ENCODE results near the gene DEPDC1B.
"Not testable (repeated sequence)": the region's sequence is repeated elsewhere in the genome, so short reads cannot be mapped to it uniquely, and the experiment has no call there.

DEPDC1B gene

DNA sequence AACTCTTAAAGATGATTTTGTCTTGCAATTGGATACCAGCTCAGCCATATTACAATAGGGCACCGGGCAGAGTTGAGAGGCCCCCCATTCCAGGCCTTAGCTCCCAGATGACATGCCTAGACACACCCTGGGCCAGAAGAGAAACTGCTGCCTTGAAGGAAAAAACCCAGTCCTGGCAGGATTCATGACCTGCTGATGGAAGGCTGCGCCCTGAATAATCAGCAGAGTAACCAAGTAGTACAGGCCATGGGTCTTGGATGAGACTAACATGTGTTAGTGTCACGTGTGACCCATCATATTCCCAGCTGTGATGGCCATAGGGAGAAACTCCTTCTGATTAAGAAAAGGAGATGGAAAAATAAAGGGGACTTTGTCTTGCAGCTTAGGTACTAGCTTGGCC is 39.0 kb upstream of the DEPDC1B start:
- Histone ChIP-seq H3K36me3 (ENCODE audit: insufficient read depth) (no peaks in the 10 kb centered on the region), H3K4me2 (no peak overlapping the region), H3K27me3 (ENCODE audit: insufficient read depth, low read depth) (no peaks in the 10 kb centered on the region), H3K9ac (no peak overlapping the region), H2AFZ (ENCODE audit: low read depth) (no peak overlapping the region), H4K20me1 (ENCODE audit: insufficient read depth) (no peaks in the 10 kb centered on the region), H3K79me2 (ENCODE audit: insufficient read depth, low read depth) (no peaks in the 10 kb centered on the region), H3K4me1 (ENCODE audit: low read depth, poor library complexity, severe bottlenecking) (no peaks in the 10 kb centered on the region), H3K27ac (no peak overlapping the region), H3K4me3 (IDR thresholded peaks at IDR 0.05; ENCODE audit: insufficient read depth, low read depth, low read length) (no peak overlapping the region)
- TF ChIP-seq, protein P1, sequence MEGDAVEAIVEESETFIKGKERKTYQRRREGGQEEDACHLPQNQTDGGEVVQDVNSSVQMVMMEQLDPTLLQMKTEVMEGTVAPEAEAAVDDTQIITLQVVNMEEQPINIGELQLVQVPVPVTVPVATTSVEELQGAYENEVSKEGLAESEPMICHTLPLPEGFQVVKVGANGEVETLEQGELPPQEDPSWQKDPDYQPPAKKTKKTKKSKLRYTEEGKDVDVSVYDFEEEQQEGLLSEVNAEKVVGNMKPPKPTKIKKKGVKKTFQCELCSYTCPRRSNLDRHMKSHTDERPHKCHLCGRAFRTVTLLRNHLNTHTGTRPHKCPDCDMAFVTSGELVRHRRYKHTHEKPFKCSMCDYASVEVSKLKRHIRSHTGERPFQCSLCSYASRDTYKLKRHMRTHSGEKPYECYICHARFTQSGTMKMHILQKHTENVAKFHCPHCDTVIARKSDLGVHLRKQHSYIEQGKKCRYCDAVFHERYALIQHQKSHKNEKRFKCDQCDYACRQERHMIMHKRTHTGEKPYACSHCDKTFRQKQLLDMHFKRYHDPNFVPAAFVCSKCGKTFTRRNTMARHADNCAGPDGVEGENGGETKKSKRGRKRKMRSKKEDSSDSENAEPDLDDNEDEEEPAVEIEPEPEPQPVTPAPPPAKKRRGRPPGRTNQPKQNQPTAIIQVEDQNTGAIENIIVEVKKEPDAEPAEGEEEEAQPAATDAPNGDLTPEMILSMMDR (conservative IDR thresholded peaks at IDR 0.05; ENCODE audit: low read depth, low read length): no peak

DNA sequence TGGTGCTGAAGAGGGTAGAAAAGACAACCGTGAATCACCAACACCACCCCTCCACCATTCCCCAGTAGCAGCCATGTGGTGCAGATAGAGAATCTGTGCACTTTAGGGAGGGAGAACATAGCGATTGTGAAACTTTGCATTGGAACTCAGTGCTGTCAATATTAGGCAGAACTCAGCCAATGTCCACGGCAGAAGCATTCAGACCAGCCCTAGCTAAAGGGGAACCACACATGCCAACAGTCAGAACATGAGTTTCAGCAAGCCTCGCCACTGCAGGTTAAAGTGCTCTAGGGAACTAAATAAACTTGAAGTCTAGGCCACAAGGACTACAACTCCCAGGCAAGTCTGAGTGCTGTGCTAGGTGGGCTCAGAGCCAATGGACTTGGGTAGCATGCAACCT is 38.5 kb upstream of the DEPDC1B start:
- Histone ChIP-seq H3K36me3 (ENCODE audit: insufficient read depth) (no peaks in the 10 kb centered on the region), H3K4me3 (IDR thresholded peaks at IDR 0.05; ENCODE audit: insufficient read depth, low read depth, low read length) (no peak overlapping the region), H3K27ac (no peak overlapping the region), H2AFZ (ENCODE audit: low read depth) (no peak overlapping the region), H4K20me1 (ENCODE audit: insufficient read depth) (no peaks in the 10 kb centered on the region), H3K4me1 (ENCODE audit: low read depth, poor library complexity, severe bottlenecking) (no peaks in the 10 kb centered on the region), H3K9ac (no peak overlapping the region), H3K79me2 (ENCODE audit: insufficient read depth, low read depth) (no peaks in the 10 kb centered on the region), H3K4me2 (no peak overlapping the region), H3K27me3 (ENCODE audit: insufficient read depth, low read depth) (no peaks in the 10 kb centered on the region)
- TF ChIP-seq, protein P1 (conservative IDR thresholded peaks at IDR 0.05; ENCODE audit: low read depth, low read length): no peak

DNA sequence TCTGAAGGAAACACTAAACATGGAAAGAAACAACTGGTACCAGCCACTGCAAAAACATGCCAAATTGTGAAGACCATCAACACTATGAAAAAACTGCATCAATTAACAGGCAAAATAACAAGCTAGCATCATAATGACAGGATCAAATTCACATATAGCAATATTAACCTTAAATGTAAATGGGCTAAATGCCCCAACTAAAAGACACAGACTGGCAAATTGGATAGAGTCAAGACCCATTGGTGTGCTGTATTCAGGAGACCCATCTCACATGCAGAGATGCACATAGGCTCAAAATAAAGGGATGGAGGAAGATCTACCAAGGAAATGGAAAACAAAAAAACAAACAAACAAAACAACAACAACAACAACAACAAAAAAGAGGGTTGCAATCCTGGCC is 30.9 kb upstream of the DEPDC1B start:
- not testable (repeated sequence) for H2AFZ ChIP-seq (ENCODE audit: low read depth); H3K9ac ChIP-seq; H3K36me3 ChIP-seq (ENCODE audit: insufficient read depth); H3K79me2 ChIP-seq (ENCODE audit: insufficient read depth, low read depth); H3K4me2 ChIP-seq; H3K27ac ChIP-seq; H3K4me1 ChIP-seq (ENCODE audit: low read depth, poor library complexity, severe bottlenecking); H3K4me3 ChIP-seq (IDR thresholded peaks at IDR 0.05; ENCODE audit: insufficient read depth, low read depth, low read length); H3K27me3 ChIP-seq (ENCODE audit: insufficient read depth, low read depth); H4K20me1 ChIP-seq (ENCODE audit: insufficient read depth)

DNA sequence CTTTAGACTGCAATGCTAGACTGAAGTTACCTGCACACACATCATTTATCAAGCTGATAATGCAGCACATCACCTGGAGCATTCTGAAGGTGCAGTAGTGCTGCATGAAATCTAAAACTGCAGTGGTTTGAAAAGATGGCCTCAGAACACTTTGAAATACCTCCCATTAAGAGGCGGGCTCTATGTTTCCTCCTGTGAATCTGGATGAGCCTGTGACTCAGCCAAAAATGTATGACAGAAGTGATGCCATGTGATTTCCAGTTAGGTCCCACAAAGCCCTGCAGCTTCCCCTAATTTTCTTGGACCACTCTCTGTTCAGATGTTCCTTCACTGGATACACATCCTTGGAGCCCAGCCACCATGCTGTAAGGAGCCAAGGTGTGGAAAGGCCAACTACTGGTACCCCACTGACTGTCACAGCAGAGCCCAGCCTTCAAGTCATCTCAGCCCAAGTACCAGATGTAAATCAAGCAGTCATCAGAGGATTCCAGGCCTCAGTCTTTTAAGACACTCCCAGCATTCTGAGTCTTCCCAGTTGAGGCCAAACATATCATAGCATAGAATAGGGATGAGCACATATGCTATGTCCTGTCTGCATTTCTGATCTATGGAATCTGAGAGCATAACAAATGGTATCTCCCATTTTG is 27.2 kb upstream of the DEPDC1B start:
- H2AFZ ChIP-seq (ENCODE audit: low read depth): no peak overlapping the region
- no peak overlapping the region for H3K27ac ChIP-seq
- no peaks in the 10 kb centered on the region for H3K4me1 ChIP-seq (ENCODE audit: low read depth, poor library complexity, severe bottlenecking)
- no peak overlapping the region for H3K4me2 ChIP-seq
- H4K20me1 ChIP-seq (ENCODE audit: insufficient read depth): no peaks in the 10 kb centered on the region
- H3K36me3 ChIP-seq (ENCODE audit: insufficient read depth): no peaks in the 10 kb centered on the region
- no peak overlapping the region for H3K9ac ChIP-seq
- no peak overlapping the region for H3K4me3 ChIP-seq (IDR thresholded peaks at IDR 0.05; ENCODE audit: insufficient read depth, low read depth, low read length)
- H3K27me3 ChIP-seq (ENCODE audit: insufficient read depth, low read depth): no peaks in the 10 kb centered on the region
- TF ChIP-seq, protein P1 (conservative IDR thresholded peaks at IDR 0.05; ENCODE audit: low read depth, low read length): no peak
- no peaks in the 10 kb centered on the region for H3K79me2 ChIP-seq (ENCODE audit: insufficient read depth, low read depth)

DNA sequence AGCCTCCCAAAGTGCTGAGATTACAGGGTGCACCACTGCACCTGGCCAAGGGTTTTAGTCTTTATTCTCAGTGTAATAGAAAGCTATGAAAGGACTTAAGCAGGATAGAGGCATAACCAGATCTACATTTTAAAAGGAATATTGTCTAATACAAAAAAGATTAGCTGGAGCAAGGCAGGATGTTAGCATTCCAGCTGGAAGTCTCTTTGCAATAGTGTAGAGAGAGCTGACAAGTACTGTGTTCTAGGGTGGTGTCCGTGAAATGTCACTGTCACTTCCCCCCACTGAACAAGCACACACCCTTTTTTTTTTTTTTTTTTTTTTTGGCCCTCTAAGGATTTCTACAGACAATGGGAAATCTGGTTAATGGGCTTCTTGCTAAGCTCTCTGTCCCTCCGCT is 24.2 kb upstream of the DEPDC1B start:
- no peak overlapping the region for H3K4me2 ChIP-seq
- H3K79me2 ChIP-seq (ENCODE audit: insufficient read depth, low read depth): no peaks in the 10 kb centered on the region
- H2AFZ ChIP-seq (ENCODE audit: low read depth): no peak overlapping the region
- no peak overlapping the region for H3K9ac ChIP-seq
- H3K27me3 ChIP-seq (ENCODE audit: insufficient read depth, low read depth): no peaks in the 10 kb centered on the region
- no peak overlapping the region for H3K4me3 ChIP-seq (IDR thresholded peaks at IDR 0.05; ENCODE audit: insufficient read depth, low read depth, low read length)
- H4K20me1 ChIP-seq (ENCODE audit: insufficient read depth): no peaks in the 10 kb centered on the region
- TF ChIP-seq, protein P1 (conservative IDR thresholded peaks at IDR 0.05; ENCODE audit: low read depth, low read length): no peak
- H3K4me1 ChIP-seq (ENCODE audit: low read depth, poor library complexity, severe bottlenecking): no peaks in the 10 kb centered on the region
- no peak overlapping the region for H3K27ac ChIP-seq
- H3K36me3 ChIP-seq (ENCODE audit: insufficient read depth): no peaks in the 10 kb centered on the region

Data from KMS-11 (cell line).